ENCODE results near the gene KATNAL2. TPM values are rescaled to one million over a fixed set of nuclear protein-coding genes. Genes with fewer than 3 reads are reported as not detected.

KATNAL2 gene
- total RNA-seq, 1 experiment from 2014 or later, result 9.0 TPM

DNA sequence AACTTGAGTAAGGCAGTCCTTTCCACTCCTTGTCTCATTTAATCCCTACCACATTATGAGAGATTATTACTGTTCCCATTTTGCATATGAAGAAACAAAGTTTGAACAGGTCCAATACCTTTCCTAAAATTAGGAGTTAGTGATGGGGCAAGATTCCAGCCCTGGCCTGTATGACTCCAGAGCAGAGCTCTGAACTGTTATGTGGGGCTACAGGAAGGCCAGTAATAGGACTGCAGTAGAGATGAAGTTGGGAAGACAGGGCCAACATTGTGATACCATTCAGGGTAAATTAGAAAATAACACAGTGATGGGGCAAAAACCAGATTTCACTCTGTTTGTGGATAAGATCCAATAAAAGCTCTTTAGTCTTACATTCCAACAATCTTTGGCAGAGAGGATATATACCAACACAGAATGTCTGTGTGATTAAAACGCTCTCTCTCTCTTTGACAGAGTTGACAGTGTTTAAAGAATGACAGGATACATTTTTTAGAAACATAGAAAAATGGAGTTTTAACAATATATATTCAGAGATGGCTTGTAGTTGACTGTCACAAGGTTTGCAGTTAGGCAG is 22.7 kb downstream of the KATNAL2 start:
- Histone ChIP-seq H3K36me3 (ENCODE audit: low read depth) (no peaks in the 10 kb centered on the region), H3F3A (ENCODE audit: insufficient read depth, low read depth) (no peaks in the 10 kb centered on the region), H3K27ac (no peak overlapping the region), H3K4me2 (no peak overlapping the region), H3K9me3 (ENCODE audit: insufficient read depth, low read depth) (no peaks in the 10 kb centered on the region), H2AFZ (no peak overlapping the region), H4K20me1 (ENCODE audit: insufficient read depth) (no peaks in the 10 kb centered on the region), H3K9me2 (ENCODE audit: insufficient read depth) (no peaks in the 10 kb centered on the region; the same call in 1 of the 2 replicates), H3K27me3 (ENCODE audit: insufficient read depth, low read depth) (no peaks in the 10 kb centered on the region), H3K79me2 (ENCODE audit: low read depth) (no peaks in the 10 kb centered on the region), H3K4me1 (replicated peaks; ENCODE audit: insufficient read depth) (no peaks in the 10 kb centered on the region), H3K4me3 (no peak overlapping the region)
- TF ChIP-seq EZH2 (IDR thresholded peaks at IDR 0.05; ENCODE audit: low read depth) (no peak), CTCF (conservative IDR thresholded peaks at IDR 0.05) (no peak)
- ChIA-PET POLR2A (ENCODE audit: unreplicated experiment) (no interaction called here), CTCF (no interaction called here)
- no TSS peak for BruUV-seq (replicated peaks)
- DNase-seq, result no peak
- intact Hi-C loops (cut with micrococcal nuclease; ENCODE audit: unreplicated experiment), result no loop called here

- no peaks in the 10 kb centered on the region for H3K79me2 ChIP-seq (ENCODE audit: low read depth)
- no peak for TF ChIP-seq EZH2 (IDR thresholded peaks at IDR 0.05; ENCODE audit: low read depth)
- no peak for TF ChIP-seq CTCF (conservative IDR thresholded peaks at IDR 0.05)
These were observed 25.2 kb downstream of the KATNAL2 start for GRCh38 chr18:46942646-46943045.

GRCh38 chr18:46946656-46947282 is 29.4 kb downstream of the KATNAL2 start:
- CTCF ChIA-PET, result no interaction called here
- intact Hi-C loops (cut with micrococcal nuclease; ENCODE audit: unreplicated experiment), result no loop called here
- Histone ChIP-seq H3K27ac (no peak overlapping the region), H2AFZ (no peak overlapping the region), H4K20me1 (ENCODE audit: insufficient read depth) (no peaks in the 10 kb centered on the region), H3K27me3 (ENCODE audit: insufficient read depth, low read depth) (no peaks in the 10 kb centered on the region), H3K9me3 (ENCODE audit: insufficient read depth, low read depth) (no peaks in the 10 kb centered on the region), H3K36me3 (ENCODE audit: low read depth) (no peaks in the 10 kb centered on the region), H3K79me2 (ENCODE audit: low read depth) (no peaks in the 10 kb centered on the region), H3K9me2 (ENCODE audit: insufficient read depth) (no peaks in the 10 kb centered on the region; the same call in 1 of the 2 replicates), H3K4me3 (no peak overlapping the region), H3F3A (ENCODE audit: insufficient read depth, low read depth) (no peaks in the 10 kb centered on the region), H3K4me1 (replicated peaks; ENCODE audit: insufficient read depth) (no peaks in the 10 kb centered on the region), H3K4me2 (no peak overlapping the region)
- peak in 1 of 2 experiments; percentile 68 for DNase-seq
- TSS peak; percentile 36 for BruUV-seq (replicated peaks)
- TF ChIP-seq CTCF (conservative IDR thresholded peaks at IDR 0.05) (no peak), EZH2 (IDR thresholded peaks at IDR 0.05; ENCODE audit: low read depth) (no peak)
- POLR2A ChIA-PET (ENCODE audit: unreplicated experiment), result interaction anchor here (0.7 kb wide), 1 partner anchor 30 kb away, joined by 5 read pairs; no protein-coding TSS in a partner anchor

More at GRCh38 chr18:46942646-46943045, 25.2 kb downstream of the KATNAL2 start:
- no peaks in the 10 kb centered on the region for H3K4me1 ChIP-seq (replicated peaks; ENCODE audit: insufficient read depth)
- ChIA-PET POLR2A (ENCODE audit: unreplicated experiment) (no interaction called here), CTCF (no interaction called here)
- no peaks in the 10 kb centered on the region for H3K27me3 ChIP-seq (ENCODE audit: insufficient read depth, low read depth)
- no peaks in the 10 kb centered on the region for H3K36me3 ChIP-seq (ENCODE audit: low read depth)
- no peaks in the 10 kb centered on the region for H4K20me1 ChIP-seq (ENCODE audit: insufficient read depth)
- H3K9me3 ChIP-seq (ENCODE audit: insufficient read depth, low read depth), result no peaks in the 10 kb centered on the region
- H3K4me3 ChIP-seq, result no peak overlapping the region
- no peak for DNase-seq
- no peaks in the 10 kb centered on the region for H3F3A ChIP-seq (ENCODE audit: insufficient read depth, low read depth)
- H2AFZ ChIP-seq, result no peak overlapping the region
- no TSS peak for BruUV-seq (replicated peaks)
- no peak overlapping the region for H3K4me2 ChIP-seq
- no peaks in the 10 kb centered on the region; the same call in 1 of the 2 replicates for H3K9me2 ChIP-seq (ENCODE audit: insufficient read depth)
- no peak overlapping the region for H3K27ac ChIP-seq
- intact Hi-C loops (cut with micrococcal nuclease; ENCODE audit: unreplicated experiment), result no loop called here

Data from PC-9 (cell line).